HepG2 (cell line): ENCODE measurements around the gene NOXA1. TPM values are rescaled to one million over a fixed set of nuclear protein-coding genes. Genes with fewer than 3 reads are reported as not detected.

Source experiments
- ATAC-seq: fragments of 200-7000 bp; cut with Tn5 transposase; 3 replicates; pipeline ENCODE4 v1.9.1; 2020; ENCODE audit warnings: mild to moderate bottlenecking, moderate library complexity
- BruUV-seq: library from RNA; stranded (reverse); fragments of 400-500 nt; replicated peaks from 2 replicates; lab custom pipeline; 2021; lab: Mats Ljungman, UMichigan
- CTCF ChIA-PET: fragments of 300-600 bp; formaldehyde crosslinking; extraction: SDS; loops from one replicate; lab custom pipeline; 2021; ENCODE audit warnings: low total read pairs, inconsistent platforms, low intra/inter-chr PET ratio; lab: Yijun Ruan, JAX
- POLR2A ChIA-PET: fragments of 350-600 bp; sonication (Branson Sonifier 250); formaldehyde crosslinking; loops from one replicate; lab custom pipeline; 2020; ENCODE audit warnings: antibody characterized with exemption, inconsistent platforms; lab: Yijun Ruan, JAX
- DNase-seq: peaks from one replicate; pipeline ENCODE4 v3.0.0-alpha.2; 2015; ENCODE audit warnings: low spot score
- FAIRE-seq: peaks from 3 replicates; lab custom pipeline; 2011; peaks lifted over from hg19 to GRCh38; lab: Jason Lieb, UNC
- H2AFZ ChIP-seq: one replicate; pipeline ENCODE4 v1.6.1; 2011; ENCODE audit warnings: low read length, inconsistent platforms
- H3K27ac ChIP-seq: fragments of 300-600 bp; 3 replicates; pipeline ENCODE4 v1.8.0; 2011; ENCODE audit warnings: mixed run types, mild to moderate bottlenecking, mixed read lengths, low read length, inconsistent platforms; ENCODE audit not compliant: insufficient read depth; ENCODE audit errors: extremely low read length
- H3K27me3 ChIP-seq, 2 experiments: fragments of 200-600 bp in 1 of 2; 2 replicates in 1 of 2; 3 replicates in 1 of 2; pipeline versions ENCODE4 v1.6.0 to v1.8.0; 2011; ENCODE audit warnings: low read length in 2 of 2, mild to moderate bottlenecking in 2 of 2, moderate library complexity in 2 of 2, inconsistent platforms in 1 of 2; ENCODE audit not compliant: insufficient read depth in 2 of 2, control insufficient read depth in 1 of 2
- H3K36me3 ChIP-seq, 2 experiments: fragments of 200-600 bp in 1 of 2; replicated peaks in 1 of 2; 2 replicates in 1 of 2; 3 replicates in 1 of 2; pipeline versions ENCODE4 v1.5.1 to v1.8.0; 2011; ENCODE audit warnings: low read length in 2 of 2, inconsistent platforms in 1 of 2; ENCODE audit not compliant: insufficient read depth in 2 of 2, control insufficient read depth in 1 of 2
- H3K4me1 ChIP-seq: 2 replicates; pipeline ENCODE4 v1.5.1; 2012; ENCODE audit warnings: low read length, inconsistent platforms; ENCODE audit not compliant: insufficient read depth
- H3K4me2 ChIP-seq: 2 replicates; pipeline ENCODE4 v1.6.0; 2011; ENCODE audit warnings: low read depth, low read length, inconsistent platforms
- H3K4me3 ChIP-seq, 3 experiments: fragments of 200-600 bp in 1 of 3; sonication (generic), shearing (Covaris generic) in 1 of 3; replicated peaks in 1 of 3; 2 replicates each; pipeline ENCODE4 v1.5.1; 2011 to 2016; ENCODE audit warnings: low read length in 3 of 3, inconsistent platforms in 2 of 3, low read depth in 2 of 3, mild to moderate bottlenecking in 2 of 3, control low read depth in 1 of 3, mixed read lengths in 1 of 3; ENCODE audit not compliant: insufficient read depth in 1 of 3
- H3K79me2 ChIP-seq: one replicate; pipeline ENCODE4 v1.6.1; 2011; ENCODE audit warnings: low read length, inconsistent platforms; ENCODE audit not compliant: insufficient read depth
- H3K9ac ChIP-seq: 2 replicates; pipeline ENCODE4 v1.6.0; 2011; ENCODE audit warnings: mild to moderate bottlenecking, low read depth, low read length, inconsistent platforms; ENCODE audit not compliant: insufficient read depth
- H3K9me3 ChIP-seq: 2 replicates; pipeline ENCODE4 v1.5.1; 2012; ENCODE audit warnings: mild to moderate bottlenecking, low read length
- H4K20me1 ChIP-seq: 2 replicates; pipeline ENCODE4 v1.6.0; 2011; ENCODE audit warnings: inconsistent platforms, mild to moderate bottlenecking, low read length, moderate library complexity; ENCODE audit not compliant: insufficient read depth
- AGO2 ChIP-seq: fragments of 200-400 bp; formaldehyde crosslinking; optimal IDR thresholded peaks from 2 replicates; pipeline ENCODE3; 2017; ENCODE audit warnings: mild to moderate bottlenecking, low read depth, low read length, moderate library complexity
- ATF6 ChIP-seq: sonication (generic); formaldehyde crosslinking; conservative IDR thresholded peaks from 2 replicates; pipeline ENCODE4 v1.4.0; 2020; ENCODE audit warnings: missing genetic modification reagents
- HNRNPL ChIP-seq: fragments of 200-400 bp; formaldehyde crosslinking; IDR thresholded peaks from 2 replicates; pipeline ENCODE4 v1.6.1; 2017; ENCODE audit warnings: mild to moderate bottlenecking, low read depth, low read length
- HOXA7 ChIP-seq: sonication (generic); formaldehyde crosslinking; IDR thresholded peaks from 2 replicates; pipeline ENCODE4 v1.8.1; 2022; ENCODE audit warnings: mild to moderate bottlenecking, missing genetic modification reagents, moderate library complexity
- KDM2A ChIP-seq: sonication (generic); formaldehyde crosslinking; IDR thresholded peaks from 2 replicates; pipeline ENCODE4 v1.4.0; 2020; ENCODE audit warnings: low read depth, missing genetic modification reagents, borderline replicate concordance
- NFE2L2 ChIP-seq: fragments of 150-350 bp; IDR thresholded peaks from 2 replicates; pipeline ENCODE4 v1.6.1; 2014; ENCODE audit warnings: low read length
- SRSF1 ChIP-seq: fragments of 200-400 bp; formaldehyde crosslinking; optimal IDR thresholded peaks from 2 replicates; pipeline ENCODE3; 2017; ENCODE audit warnings: mild to moderate bottlenecking, low read depth, low read length, moderate library complexity
- SSRP1 ChIP-seq: IDR thresholded peaks from 2 replicates; pipeline ENCODE4 v1.6.1; 2016; ENCODE audit warnings: control low read depth
- TBX2 ChIP-seq: sonication (generic); formaldehyde crosslinking; IDR thresholded peaks from 2 replicates; pipeline ENCODE4 v1.5.0; 2020; ENCODE audit warnings: missing genetic modification reagents, mild to moderate bottlenecking, borderline replicate concordance
- ZNF234 ChIP-seq: sonication (generic); formaldehyde crosslinking; conservative IDR thresholded peaks from 2 replicates; pipeline ENCODE4 v1.5.1; 2020; ENCODE audit warnings: mild to moderate bottlenecking, missing genetic modification reagents
- ZNF607 ChIP-seq: sonication (generic); formaldehyde crosslinking; IDR thresholded peaks from 2 replicates; pipeline ENCODE4 v1.5.1; 2020; ENCODE audit warnings: missing genetic modification reagents, mild to moderate bottlenecking, borderline replicate concordance
- ZNF687 ChIP-seq: sonication (generic); formaldehyde crosslinking; IDR thresholded peaks from 2 replicates; pipeline ENCODE4 v1.5.1; 2020; ENCODE audit warnings: mild to moderate bottlenecking, missing genetic modification reagents, moderate library complexity
- WGBS: methylation state at CpG from one replicate; pipeline ENCODE4 v1.1.6; 2017; ENCODE audit warnings: low lambda C conversion rate; 5-methylcytosine and 5-hydroxymethylcytosine counted together
- in situ Hi-C: cut with HindIII; loops from 2 replicates; pipeline ENCODE4 v1.10.0; 2017; ENCODE audit warnings: low pct_unique_long_range_greater_than_20kb; ENCODE audit not compliant: extremely low pct_ligation_motif_present
- intact Hi-C: fragments of 100-400 bp; cut with micrococcal nuclease; formaldehyde crosslinking; loops from one replicate; pipeline ENCODE4 v1.10.0; 2022; ENCODE audit not compliant: unreplicated experiment
- polyA plus RNA-seq, 8 experiments: library from polyadenylated mRNA; depleted of rRNA in 3 of 8; stranded (reverse) in 7 of 8; unstranded in 1 of 8; fragments of >200 nt; fragmentation: Illumina TruSeq in 4 of 8; extraction: Trizol in 4 of 8; gene quantifications; 2 replicates each; pipeline versions ENCODE4 v1.2.1 to v1.2.3, GENCODE V29; 2011 to 2016; ENCODE audit warnings: low read depth in 4 of 8, missing spikeins in 1 of 8, mixed read lengths in 1 of 8; ENCODE audit not compliant: insufficient read depth in 1 of 8
- total RNA-seq, 5 experiments: library from RNA; depleted of rRNA; stranded (reverse); fragments of >200 nt; fragmentation: Illumina TruSeq; extraction: Trizol; gene quantifications; 2 replicates each; pipeline ENCODE4 v1.2.3, GENCODE V29; 2016; ENCODE audit warnings: low read depth in 1 of 5

The NOXA1 gene
- total and polyA plus RNA-seq, 2 of the 13 experiments (the other 11 are each of a cell fraction or from before 2014, with no cell fraction given) = 0.78 to 1.2 TPM

GRCh38 chr9:137447722-137448601 is 24.8 kb downstream of the NOXA1 start:
- POLR2A ChIA-PET = interaction anchor here (1.0 to 3.3 kb wide), 2 partner anchors 25 to 146 kb away, joined by 3 to 12 read pairs; partner anchors contain the start of genes EXD3, NOXA1 and NRARP
- CTCF ChIA-PET = no interaction called here
- intact Hi-C loops = loop anchor here (5.0 kb wide), 1 partner anchor 161 kb away; no protein-coding TSS in a partner anchor
- peak; percentile 23; the same call in 1 of the 2 replicates for TF ChIP-seq ZNF607 (CRISPR knock-in tag)
- TF ChIP-seq HOXA7 = no peak
- TF ChIP-seq HNRNPL = 0 out of 2 replicates have a peak, but pooled peaks have one; percentile 6
- 0 out of 2 replicates have a peak, but pooled peaks have one; percentile 18 for TF ChIP-seq TBX2 (CRISPR knock-in tag)
- TF ChIP-seq SSRP1 (CRISPR knock-in tag) = peak; percentile 72; the same call in 1 of the 2 replicates
- 0 out of 2 replicates have a peak, but pooled peaks have one; percentile 33 for TF ChIP-seq ZNF234 (CRISPR knock-in tag)
- no peak for TF ChIP-seq SRSF1
- TF ChIP-seq NFE2L2 = no peak
- TF ChIP-seq AGO2 = peak; percentile 60
- TF ChIP-seq ATF6 (CRISPR knock-in tag) = no peak
- peak; percentile 23; the same call in 1 of the 2 replicates for TF ChIP-seq KDM2A (CRISPR knock-in tag)
- peak; percentile 19; the same call in 1 of the 2 replicates for TF ChIP-seq ZNF687 (CRISPR knock-in tag)

More at GRCh38 chr9:137447722-137448601, 24.8 kb downstream of the NOXA1 start:
- peaks cover 7% of the 10 kb centered on the region; the same call in 1 of the 2 replicates for H4K20me1 ChIP-seq
- WGBS = 100% methylated on average over 1 of the region's 27 CpGs
- H3K36me3 ChIP-seq = peaks cover 5 to 22% of the 10 kb centered on the region in 2 experiments
- no peaks in the 10 kb centered on the region for H3K27me3 ChIP-seq
- peak; percentile 4; the same call in 1 of the 3 replicates for ATAC-seq
- H3K27ac ChIP-seq = no peak overlapping the region
- no peak overlapping the region for H3K4me2 ChIP-seq
- H2AFZ ChIP-seq = no peak overlapping the region
- no peak for FAIRE-seq
- H3K9ac ChIP-seq = no peak overlapping the region
- no TSS peak for BruUV-seq
- no peak for DNase-seq
- in situ Hi-C loops = no loop called here
- H3K79me2 ChIP-seq = no peaks in the 10 kb centered on the region
- H3K9me3 ChIP-seq = no peaks in the 10 kb centered on the region
- peaks cover 32% of the 10 kb centered on the region for H3K4me1 ChIP-seq
- no peak overlapping the region for H3K4me3 ChIP-seq
